Measurements from ENCODE around the gene GRB10.

The GRB10 gene

GRCh38 chr7:50628434-50629084, 154.1 kb downstream of the GRB10 start:
- Mint-ChIP-seq H3K27ac (peak overlapping the region; percentile 61), H3K4me3 (peak overlapping the region; percentile 6), H3K36me3 (ENCODE audit: low read depth) (peaks cover 16% of the 10 kb centered on the region), H3K4me1 (peaks cover 36% of the 10 kb centered on the region), H3K9me3 (peaks cover 7% of the 10 kb centered on the region), H3K27me3 (ENCODE audit: low read depth, poor library complexity) (no peaks in the 10 kb centered on the region)
- TF ChIP-seq, protein P1, sequence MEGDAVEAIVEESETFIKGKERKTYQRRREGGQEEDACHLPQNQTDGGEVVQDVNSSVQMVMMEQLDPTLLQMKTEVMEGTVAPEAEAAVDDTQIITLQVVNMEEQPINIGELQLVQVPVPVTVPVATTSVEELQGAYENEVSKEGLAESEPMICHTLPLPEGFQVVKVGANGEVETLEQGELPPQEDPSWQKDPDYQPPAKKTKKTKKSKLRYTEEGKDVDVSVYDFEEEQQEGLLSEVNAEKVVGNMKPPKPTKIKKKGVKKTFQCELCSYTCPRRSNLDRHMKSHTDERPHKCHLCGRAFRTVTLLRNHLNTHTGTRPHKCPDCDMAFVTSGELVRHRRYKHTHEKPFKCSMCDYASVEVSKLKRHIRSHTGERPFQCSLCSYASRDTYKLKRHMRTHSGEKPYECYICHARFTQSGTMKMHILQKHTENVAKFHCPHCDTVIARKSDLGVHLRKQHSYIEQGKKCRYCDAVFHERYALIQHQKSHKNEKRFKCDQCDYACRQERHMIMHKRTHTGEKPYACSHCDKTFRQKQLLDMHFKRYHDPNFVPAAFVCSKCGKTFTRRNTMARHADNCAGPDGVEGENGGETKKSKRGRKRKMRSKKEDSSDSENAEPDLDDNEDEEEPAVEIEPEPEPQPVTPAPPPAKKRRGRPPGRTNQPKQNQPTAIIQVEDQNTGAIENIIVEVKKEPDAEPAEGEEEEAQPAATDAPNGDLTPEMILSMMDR (IDR thresholded peaks at IDR 0.05) = no peak
- DNase-seq = no peak

DNA sequence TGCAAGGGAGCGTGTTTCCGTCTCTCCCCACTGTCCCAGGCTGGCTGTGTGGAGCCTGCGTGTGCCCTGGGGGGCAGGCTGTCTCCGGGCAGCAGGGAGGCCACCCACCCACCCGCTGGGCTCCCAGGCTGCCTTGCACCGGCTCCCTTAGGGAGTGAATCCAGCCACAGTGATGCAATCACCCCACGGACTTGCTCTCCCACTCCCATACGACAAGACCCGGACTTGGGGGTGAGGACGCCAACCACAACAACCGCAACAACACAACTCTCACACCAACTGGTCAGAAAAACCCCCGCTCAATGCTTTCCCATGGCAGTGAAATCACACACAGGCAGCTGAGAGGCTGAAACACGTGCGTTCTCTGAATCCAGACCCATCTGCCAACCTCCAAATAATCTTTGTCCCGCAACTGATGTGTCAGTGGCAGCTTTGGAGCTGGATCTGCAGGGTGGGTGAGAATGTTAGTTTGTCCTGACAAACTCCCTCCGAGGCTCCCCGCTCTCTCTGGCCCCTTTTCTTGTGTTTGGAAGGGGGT, 154.8 kb downstream of the GRB10 start:
- TF ChIP-seq, protein P1 (IDR thresholded peaks at IDR 0.05) = no peak
- no peak for DNase-seq
- Mint-ChIP-seq H3K27me3 (ENCODE audit: low read depth, poor library complexity) (peaks cover 4% of the 10 kb centered on the region), H3K27ac (peak overlapping the region; percentile 61), H3K9me3 (no peaks in the 10 kb centered on the region), H3K4me3 (peak overlapping the region; percentile 6), H3K36me3 (ENCODE audit: low read depth) (peaks cover 10% of the 10 kb centered on the region), H3K4me1 (peaks cover 36% of the 10 kb centered on the region)

DNA sequence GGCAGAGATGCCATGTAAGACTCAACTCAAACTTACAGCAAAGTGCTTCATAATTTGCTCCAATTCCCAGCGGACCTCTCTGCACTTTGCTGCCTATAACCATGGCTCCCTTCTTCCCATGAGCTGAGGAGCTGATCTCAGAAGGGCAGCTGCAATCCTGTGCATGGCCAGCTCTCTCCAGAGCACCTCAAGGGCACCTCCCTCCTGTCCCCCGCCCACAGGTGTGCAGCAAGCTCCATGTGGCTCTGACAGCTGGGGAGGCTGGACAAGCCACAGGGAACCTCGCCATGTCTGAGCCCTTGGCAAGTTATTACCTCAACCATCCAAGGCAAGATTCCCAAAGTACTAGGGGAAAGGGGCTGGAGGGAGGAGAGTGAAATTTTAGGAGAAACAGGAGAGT, 156.4 kb downstream of the GRB10 start:
- TF ChIP-seq, protein P1 (IDR thresholded peaks at IDR 0.05) = no peak
- Mint-ChIP-seq H3K27me3 (ENCODE audit: low read depth, poor library complexity) (peaks cover 4% of the 10 kb centered on the region), H3K27ac (no peak overlapping the region), H3K36me3 (ENCODE audit: low read depth) (peaks cover 10% of the 10 kb centered on the region), H3K4me1 (peaks cover 46% of the 10 kb centered on the region), H3K9me3 (no peaks in the 10 kb centered on the region), H3K4me3 (no peak overlapping the region)
- DNase-seq = no peak

- TF ChIP-seq, protein P1 (IDR thresholded peaks at IDR 0.05) = no peak
- no peak overlapping the region for H3K27ac Mint-ChIP-seq
- no peak for DNase-seq
- H3K4me1 Mint-ChIP-seq = peaks cover 50% of the 10 kb centered on the region
- peaks cover 10% of the 10 kb centered on the region for H3K36me3 Mint-ChIP-seq (ENCODE audit: low read depth)
- no peaks in the 10 kb centered on the region for H3K9me3 Mint-ChIP-seq
- H3K4me3 Mint-ChIP-seq = no peak overlapping the region
- peaks cover 4% of the 10 kb centered on the region for H3K27me3 Mint-ChIP-seq (ENCODE audit: low read depth, poor library complexity)
These were observed 157.3 kb downstream of the GRB10 start for GRCh38 chr7:50625360-50625759.

DNA sequence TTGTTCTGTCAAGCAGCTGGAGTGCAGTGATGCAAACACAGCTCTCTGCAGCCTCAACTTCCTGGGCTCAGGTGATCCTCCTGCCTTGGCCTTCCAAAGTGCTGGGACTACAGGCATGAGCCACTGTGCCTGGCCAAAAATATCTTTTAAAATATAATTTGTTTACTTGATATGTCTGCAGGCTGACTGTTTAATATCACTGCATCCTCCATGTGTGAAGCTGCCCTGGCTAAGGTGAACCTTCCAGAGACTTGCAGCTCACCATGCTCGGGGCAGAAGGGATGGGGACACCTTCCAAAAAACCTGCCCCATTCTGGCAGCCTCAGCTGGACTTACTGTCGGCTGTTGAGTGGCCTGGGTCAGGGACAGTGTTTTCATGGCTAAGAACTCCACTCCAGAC, 159.9 kb downstream of the GRB10 start:
- Mint-ChIP-seq H3K36me3 (ENCODE audit: low read depth) (peaks cover 10% of the 10 kb centered on the region), H3K4me3 (no peak overlapping the region), H3K9me3 (no peaks in the 10 kb centered on the region), H3K27me3 (ENCODE audit: low read depth, poor library complexity) (peaks cover 4% of the 10 kb centered on the region), H3K27ac (no peak overlapping the region), H3K4me1 (peaks cover 30% of the 10 kb centered on the region)
- DNase-seq = no peak
- TF ChIP-seq, protein P1 (IDR thresholded peaks at IDR 0.05) = no peak

- Mint-ChIP-seq H3K36me3 (ENCODE audit: low read depth) (peaks cover 10% of the 10 kb centered on the region), H3K27ac (no peak overlapping the region), H3K4me3 (peak overlapping the region; percentile 23), H3K4me1 (peaks cover 28% of the 10 kb centered on the region), H3K9me3 (no peaks in the 10 kb centered on the region), H3K27me3 (ENCODE audit: low read depth, poor library complexity) (peaks cover 4% of the 10 kb centered on the region)
- no peak for DNase-seq
- TF ChIP-seq, protein P1 (IDR thresholded peaks at IDR 0.05) = no peak
These were observed 160.7 kb downstream of the GRB10 start for GRCh38 chr7:50621973-50622490.

All from nephron progenitor cell (in vitro differentiated cells).